Osteoblast (primary cell): ENCODE results near the gene RIMBP2. TPM values are rescaled to one million over a fixed set of nuclear protein-coding genes. Genes with fewer than 3 reads are reported as not detected.

Source experiments
- DNase-seq: peaks from one replicate; pipeline ENCODE4 v3.0.0; 2011; ENCODE audit warnings: low spot score, mixed read lengths; ENCODE audit not compliant: insufficient read length; ENCODE audit errors: missing footprints
- H2AFZ ChIP-seq: 2 replicates; pipeline ENCODE4 v1.6.0; 2011; ENCODE audit warnings: mild to moderate bottlenecking, low read length
- H3K27ac ChIP-seq: 2 replicates; pipeline ENCODE4 v1.5.1; 2011; ENCODE audit warnings: mild to moderate bottlenecking, low read depth, low read length, moderate library complexity
- H3K27me3 ChIP-seq: 2 replicates; pipeline ENCODE4 v1.6.0; 2012; ENCODE audit warnings: mild to moderate bottlenecking, control low read depth, inconsistent platforms, low read length, moderate library complexity; ENCODE audit not compliant: insufficient read depth
- H3K36me3 ChIP-seq: 2 replicates; pipeline ENCODE4 v1.5.1; 2011; ENCODE audit warnings: mild to moderate bottlenecking, low read length, control low read depth, moderate library complexity; ENCODE audit not compliant: insufficient read depth
- H3K4me1 ChIP-seq: 2 replicates; pipeline ENCODE4 v1.5.1; 2011; ENCODE audit warnings: mild to moderate bottlenecking, low read length, control low read depth, moderate library complexity; ENCODE audit not compliant: insufficient read depth
- H3K4me2 ChIP-seq: 2 replicates; pipeline ENCODE4 v1.6.0; 2011; ENCODE audit warnings: mild to moderate bottlenecking, low read length; ENCODE audit not compliant: insufficient read depth
- H3K4me3 ChIP-seq: fragments of 200-600 bp; sonication (generic); 3 replicates; pipeline ENCODE4 v1.5.1; 2012; ENCODE audit warnings: mild to moderate bottlenecking, low read length, inconsistent platforms; ENCODE audit not compliant: insufficient read depth
- H3K79me2 ChIP-seq: 2 replicates; pipeline ENCODE4 v1.6.0; 2012; ENCODE audit warnings: mild to moderate bottlenecking, low read length, control low read depth, inconsistent platforms; ENCODE audit not compliant: insufficient read depth
- H3K9me3 ChIP-seq: 2 replicates; pipeline ENCODE4 v1.5.1; 2011; ENCODE audit warnings: low read depth, low read length, control low read depth
- H4K20me1 ChIP-seq: 2 replicates; pipeline ENCODE4 v1.6.0; 2012; ENCODE audit warnings: mild to moderate bottlenecking, low read length, control low read depth; ENCODE audit not compliant: insufficient read depth
- total RNA-seq: library from RNA; depleted of rRNA; stranded (reverse); fragments of >200 nt; gene quantifications from 2 replicates; pipeline ENCODE4 v1.2.3, GENCODE V29; 2012
- TF ChIP-seq, protein P1 (sequence below): IDR thresholded peaks from 2 replicates; pipeline ENCODE4 v1.5.1; 2011; ENCODE audit warnings: mild to moderate bottlenecking, low read depth, low read length, moderate library complexity; ENCODE audit errors: extremely low read depth

Gene RIMBP2
- total RNA-seq, 1 donor: not detected

DNA sequence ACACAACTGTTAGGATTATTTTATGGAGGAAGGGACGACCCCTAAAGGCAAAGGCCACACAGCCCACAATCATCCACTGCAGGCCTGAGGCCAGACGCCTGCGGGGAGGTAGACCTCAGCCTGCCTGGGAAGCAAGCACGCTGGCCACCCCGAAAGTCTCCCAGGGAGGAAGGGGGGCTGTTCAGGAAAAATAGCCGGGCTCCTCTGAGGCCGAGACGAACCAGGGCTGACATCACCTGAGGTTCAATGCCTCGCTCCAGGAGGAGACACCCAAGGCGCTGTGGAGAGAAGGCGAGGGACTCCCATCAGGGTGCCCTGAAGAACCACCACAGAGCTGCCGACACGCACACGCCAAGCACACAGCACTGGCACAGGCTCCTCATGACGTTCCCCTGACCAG is 251.1 kb downstream of the RIMBP2 start:
- H3K4me2 ChIP-seq: no peak overlapping the region
- no peaks in the 10 kb centered on the region for H3K4me1 ChIP-seq
- TF ChIP-seq, protein P1, sequence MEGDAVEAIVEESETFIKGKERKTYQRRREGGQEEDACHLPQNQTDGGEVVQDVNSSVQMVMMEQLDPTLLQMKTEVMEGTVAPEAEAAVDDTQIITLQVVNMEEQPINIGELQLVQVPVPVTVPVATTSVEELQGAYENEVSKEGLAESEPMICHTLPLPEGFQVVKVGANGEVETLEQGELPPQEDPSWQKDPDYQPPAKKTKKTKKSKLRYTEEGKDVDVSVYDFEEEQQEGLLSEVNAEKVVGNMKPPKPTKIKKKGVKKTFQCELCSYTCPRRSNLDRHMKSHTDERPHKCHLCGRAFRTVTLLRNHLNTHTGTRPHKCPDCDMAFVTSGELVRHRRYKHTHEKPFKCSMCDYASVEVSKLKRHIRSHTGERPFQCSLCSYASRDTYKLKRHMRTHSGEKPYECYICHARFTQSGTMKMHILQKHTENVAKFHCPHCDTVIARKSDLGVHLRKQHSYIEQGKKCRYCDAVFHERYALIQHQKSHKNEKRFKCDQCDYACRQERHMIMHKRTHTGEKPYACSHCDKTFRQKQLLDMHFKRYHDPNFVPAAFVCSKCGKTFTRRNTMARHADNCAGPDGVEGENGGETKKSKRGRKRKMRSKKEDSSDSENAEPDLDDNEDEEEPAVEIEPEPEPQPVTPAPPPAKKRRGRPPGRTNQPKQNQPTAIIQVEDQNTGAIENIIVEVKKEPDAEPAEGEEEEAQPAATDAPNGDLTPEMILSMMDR: no peak
- H3K4me3 ChIP-seq: no peak overlapping the region
- no peak for DNase-seq
- no peaks in the 10 kb centered on the region for H3K9me3 ChIP-seq
- no peaks in the 10 kb centered on the region for H3K27me3 ChIP-seq
- H4K20me1 ChIP-seq: no peaks in the 10 kb centered on the region
- H2AFZ ChIP-seq: no peak overlapping the region
- no peak overlapping the region for H3K27ac ChIP-seq
- no peaks in the 10 kb centered on the region for H3K79me2 ChIP-seq
- H3K36me3 ChIP-seq: no peaks in the 10 kb centered on the region

DNA sequence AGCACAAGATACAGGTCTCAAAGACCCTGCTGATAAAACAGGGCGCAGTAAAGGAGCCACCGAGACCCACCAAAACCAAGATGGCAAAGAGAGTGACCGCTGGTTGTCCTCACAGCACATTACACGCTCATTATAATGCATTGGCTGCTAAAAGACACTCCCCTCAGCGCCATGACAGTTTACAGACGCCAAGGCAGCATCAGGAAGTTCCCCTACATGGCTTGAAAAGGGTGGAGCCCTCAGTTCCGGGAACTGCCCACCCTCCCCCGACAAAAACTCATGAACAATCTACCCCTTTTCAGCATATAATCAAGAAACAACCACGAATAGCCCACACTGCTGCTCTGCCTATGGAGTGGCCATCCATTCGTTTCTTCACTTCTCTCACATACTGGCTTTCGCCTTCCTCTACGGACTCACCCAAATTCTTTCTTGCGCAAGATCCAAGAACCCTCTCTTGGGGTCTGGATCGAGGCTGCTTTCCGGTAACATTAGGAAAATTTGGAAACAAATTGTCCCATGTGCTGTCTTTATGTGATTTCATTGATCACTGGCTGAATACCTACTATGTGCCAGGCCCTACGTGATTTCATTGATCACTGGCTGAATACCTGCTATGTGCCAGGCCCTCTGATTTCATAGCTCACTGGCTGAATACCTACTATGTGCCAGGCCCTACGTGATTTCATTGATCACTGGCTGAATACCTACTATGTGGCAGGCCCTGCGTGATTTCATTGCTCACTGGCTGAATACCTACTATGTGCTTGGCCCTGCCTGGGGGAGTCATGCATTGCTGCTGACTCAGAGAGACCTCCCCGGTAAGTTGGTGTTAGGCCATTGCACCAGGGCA is 252.1 kb downstream of the RIMBP2 start:
- no peaks in the 10 kb centered on the region for H3K27me3 ChIP-seq
- H3K36me3 ChIP-seq: no peaks in the 10 kb centered on the region
- H3K79me2 ChIP-seq: no peaks in the 10 kb centered on the region
- H4K20me1 ChIP-seq: no peaks in the 10 kb centered on the region
- H3K27ac ChIP-seq: no peak overlapping the region
- no peaks in the 10 kb centered on the region for H3K4me1 ChIP-seq
- TF ChIP-seq, protein P1: no peak
- H2AFZ ChIP-seq: no peak overlapping the region
- no peak overlapping the region for H3K4me2 ChIP-seq
- H3K9me3 ChIP-seq: no peaks in the 10 kb centered on the region
- no peak overlapping the region for H3K4me3 ChIP-seq
- no peak for DNase-seq

DNA sequence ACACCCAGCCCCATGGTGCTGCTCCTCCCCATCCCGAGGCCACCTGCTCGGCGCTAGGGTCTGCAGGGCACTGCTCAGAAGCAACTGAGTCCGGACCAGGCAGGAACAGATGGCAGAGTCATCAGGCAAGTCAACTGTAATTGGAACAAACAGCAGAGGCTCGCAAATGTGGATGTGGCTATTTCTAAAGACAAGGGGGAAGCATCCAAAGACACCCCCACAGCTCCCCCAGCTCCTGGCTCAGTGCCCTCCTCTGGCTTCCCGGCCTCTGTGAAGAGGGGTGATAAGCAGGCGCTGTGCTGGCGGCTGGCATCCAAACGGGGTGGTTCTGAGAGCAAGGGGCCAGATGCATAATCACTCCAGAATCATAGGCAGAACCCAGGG is 252.8 kb downstream of the RIMBP2 start:
- no peaks in the 10 kb centered on the region for H4K20me1 ChIP-seq
- no peaks in the 10 kb centered on the region for H3K4me1 ChIP-seq
- H3K9me3 ChIP-seq: no peaks in the 10 kb centered on the region
- no peak overlapping the region for H2AFZ ChIP-seq
- DNase-seq: no peak
- no peaks in the 10 kb centered on the region for H3K36me3 ChIP-seq
- no peak overlapping the region for H3K27ac ChIP-seq
- no peaks in the 10 kb centered on the region for H3K27me3 ChIP-seq
- TF ChIP-seq, protein P1: no peak
- H3K79me2 ChIP-seq: no peaks in the 10 kb centered on the region
- no peak overlapping the region for H3K4me3 ChIP-seq
- no peak overlapping the region for H3K4me2 ChIP-seq

DNA sequence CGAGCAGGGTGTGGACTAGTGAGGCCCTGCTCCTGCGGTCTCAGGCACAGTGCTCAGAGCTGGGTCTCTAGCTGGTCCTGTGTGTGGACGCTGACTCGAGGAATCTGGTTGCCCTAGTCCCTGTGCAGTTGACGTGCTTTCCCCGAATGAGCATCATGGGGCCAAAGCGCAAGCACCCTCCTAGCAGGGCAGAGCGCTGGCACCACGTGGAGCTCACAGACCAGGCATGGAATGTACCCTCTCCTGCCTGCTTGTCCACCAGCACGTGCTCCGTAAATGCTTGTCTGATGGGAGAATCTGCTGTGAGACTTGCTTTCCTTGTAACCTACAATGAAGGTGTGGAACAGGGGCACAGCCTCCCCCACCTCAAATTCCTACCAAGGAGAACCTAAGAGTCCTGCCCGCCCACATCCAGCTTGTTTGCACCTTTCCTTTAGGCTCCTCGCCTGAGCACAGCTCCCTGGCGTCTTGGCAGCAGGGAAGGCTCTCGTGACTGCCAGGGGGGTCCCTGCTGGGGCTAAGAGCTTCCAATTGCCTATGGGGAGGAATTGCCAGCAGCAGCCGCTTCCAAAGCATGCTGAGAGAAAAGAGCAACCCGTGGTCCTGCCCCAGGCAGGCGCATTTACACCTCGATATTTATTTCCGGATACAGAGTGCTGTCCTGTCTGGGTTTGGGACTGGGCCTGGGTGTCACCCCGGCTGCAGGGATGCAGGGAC is 253.4 kb downstream of the RIMBP2 start:
- DNase-seq: no peak

More for the DNA sequence above, 253.4 kb downstream of the RIMBP2 start:
- Histone ChIP-seq H3K4me3 (no peak overlapping the region), H3K9me3 (no peaks in the 10 kb centered on the region), H3K4me2 (no peak overlapping the region), H3K27me3 (no peaks in the 10 kb centered on the region), H3K36me3 (no peaks in the 10 kb centered on the region), H3K79me2 (no peaks in the 10 kb centered on the region), H3K27ac (no peak overlapping the region), H3K4me1 (no peaks in the 10 kb centered on the region), H4K20me1 (no peaks in the 10 kb centered on the region), H2AFZ (no peak overlapping the region)
- TF ChIP-seq, protein P1: no peak
